Vagina (tissue), 2 donors: Measurements from ENCODE around the gene ZNF620. TPM values are rescaled to one million over a fixed set of nuclear protein-coding genes. Genes with fewer than 3 reads are reported as not detected.

ENCODE experiments used
- DNase-seq, 2 donors: peaks; one replicate each; pipeline ENCODE4 v3.0.0-alpha.2; 2017; ENCODE audit errors: extremely low spot score in 2 of 2
- H3K27ac ChIP-seq: fragments of 200-600 bp; sonication (generic); one replicate; pipeline ENCODE4 v1.5.1; 2019
- H3K27me3 ChIP-seq: fragments of 200-600 bp; sonication (generic); one replicate; pipeline ENCODE4 v1.5.1; 2019
- H3K36me3 ChIP-seq, 2 donors: fragments of 200-600 bp; sonication (generic); one replicate each; pipeline ENCODE4 v1.5.1; 2017 to 2019
- H3K4me1 ChIP-seq: fragments of 200-600 bp; sonication (generic); one replicate; pipeline ENCODE4 v1.5.1; 2019
- H3K4me3 ChIP-seq, 2 donors: fragments of 200-600 bp; sonication (generic); 1 replicate in 1 of 2; 2 replicates in 1 of 2; pipeline ENCODE4 v1.5.1; 2016 to 2019
- H3K9me3 ChIP-seq: fragments of 200-600 bp; sonication (generic); one replicate; pipeline ENCODE4 v1.5.1; 2019
- CTCF ChIP-seq, 3 experiments: fragments of 450-650 bp in 2 of 3; fragments of 200-600 bp in 1 of 3; sonication (generic) in 1 of 3; IDR thresholded peaks; one replicate each; pipeline ENCODE4 v1.5.1; 2017 to 2019; ENCODE audit warnings: antibody characterized with exemption in 3 of 3, mild to moderate bottlenecking in 2 of 3, moderate library complexity in 2 of 3
- POLR2A ChIP-seq, 2 donors: fragments of 450-650 bp; IDR thresholded peaks; one replicate each; pipeline ENCODE4 v1.6.1; 2017; ENCODE audit warnings: antibody characterized with exemption in 2 of 2, mild to moderate bottlenecking in 2 of 2, moderate library complexity in 2 of 2
- POLR2AphosphoS5 ChIP-seq, 2 donors: sonication (generic); formaldehyde crosslinking; IDR thresholded peaks; one replicate each; pipeline ENCODE4 v1.9.0; 2017; ENCODE audit warnings: antibody characterized with exemption in 2 of 2, mild to moderate bottlenecking in 2 of 2, low read depth in 1 of 2; ENCODE audit not compliant: insufficient read depth in 1 of 2
- intact Hi-C: fragments of 100-400 bp; cut with DNase I; formaldehyde crosslinking; loops from one replicate; pipeline ENCODE4 v1.15.1; 2023
- total RNA-seq: library from RNA; depleted of rRNA; stranded (reverse); fragments of >200 nt; gene quantifications from one replicate; pipeline ENCODE4 v1.2.3, GENCODE V29; 2016

ZNF620 gene
- total RNA-seq, 1 donor from 2014 or later, result 1.5 TPM

GRCh38 chr3:40516201-40516600, 10.4 kb downstream of the ZNF620 start:
- H3K9me3 ChIP-seq, result no peaks in the 10 kb centered on the region
- intact Hi-C loops, result no loop called here
- no peak overlapping the region for H3K27ac ChIP-seq
- no peak for DNase-seq
- H3K36me3 ChIP-seq, result peaks cover 0 to 5% of the 10 kb centered on the region in 2 donors
- H3K4me1 ChIP-seq, result no peaks in the 10 kb centered on the region
- no peak for TF ChIP-seq POLR2A (IDR thresholded peaks at IDR 0.05)
- no peak for TF ChIP-seq CTCF (IDR thresholded peaks at IDR 0.05)
- TF ChIP-seq POLR2AphosphoS5 (IDR thresholded peaks at IDR 0.05; ENCODE audit: insufficient read depth in 1 of 2, low read depth in 1 of 2), result no peak
- H3K27me3 ChIP-seq, result no peaks in the 10 kb centered on the region
- H3K4me3 ChIP-seq, result no peak overlapping the region

DNA sequence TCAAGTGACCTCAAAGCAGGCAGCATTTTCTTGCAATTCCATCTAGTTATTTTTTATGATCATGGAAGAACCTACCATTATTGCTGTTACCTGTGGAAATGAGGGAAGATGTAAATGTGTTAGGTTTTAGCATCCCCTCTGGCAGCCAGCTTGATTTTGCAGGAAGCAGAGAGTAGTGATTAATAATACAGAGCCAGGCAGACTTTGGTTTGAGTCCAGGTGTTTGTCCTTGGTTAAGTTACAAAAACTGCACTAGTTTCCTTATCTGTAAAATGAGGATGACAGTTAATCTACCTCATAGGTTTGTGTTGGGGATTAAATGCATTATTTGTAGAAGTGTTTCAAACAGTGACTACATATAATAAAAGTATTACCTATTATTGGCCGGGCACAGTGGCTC, 12.2 kb downstream of the ZNF620 start:
- Histone ChIP-seq H3K9me3 (no peaks in the 10 kb centered on the region), H3K27me3 (no peaks in the 10 kb centered on the region), H3K27ac (no peak overlapping the region), H3K36me3 (no peaks in the 10 kb centered on the region), H3K4me3 (no peak overlapping the region), H3K4me1 (no peaks in the 10 kb centered on the region)
- no peak for DNase-seq
- TF ChIP-seq POLR2AphosphoS5 (IDR thresholded peaks at IDR 0.05; ENCODE audit: insufficient read depth in 1 of 2, low read depth in 1 of 2) (no peak), POLR2A (IDR thresholded peaks at IDR 0.05) (no peak), CTCF (IDR thresholded peaks at IDR 0.05) (no peak)
- intact Hi-C loops, result no loop called here

- Histone ChIP-seq H3K4me3 (no peak overlapping the region), H3K36me3 (no peaks in the 10 kb centered on the region), H3K9me3 (no peaks in the 10 kb centered on the region), H3K4me1 (peaks cover 1% of the 10 kb centered on the region), H3K27me3 (no peaks in the 10 kb centered on the region), H3K27ac (no peak overlapping the region)
- intact Hi-C loops, result no loop called here
- DNase-seq, result no peak
- TF ChIP-seq POLR2A (IDR thresholded peaks at IDR 0.05), result no peak
- no peak for TF ChIP-seq POLR2AphosphoS5 (IDR thresholded peaks at IDR 0.05; ENCODE audit: insufficient read depth in 1 of 2, low read depth in 1 of 2)
- no peak for TF ChIP-seq CTCF (IDR thresholded peaks at IDR 0.05)
Measured at GRCh38 chr3:40518848-40519247, 13.0 kb downstream of the ZNF620 start.

DNA sequence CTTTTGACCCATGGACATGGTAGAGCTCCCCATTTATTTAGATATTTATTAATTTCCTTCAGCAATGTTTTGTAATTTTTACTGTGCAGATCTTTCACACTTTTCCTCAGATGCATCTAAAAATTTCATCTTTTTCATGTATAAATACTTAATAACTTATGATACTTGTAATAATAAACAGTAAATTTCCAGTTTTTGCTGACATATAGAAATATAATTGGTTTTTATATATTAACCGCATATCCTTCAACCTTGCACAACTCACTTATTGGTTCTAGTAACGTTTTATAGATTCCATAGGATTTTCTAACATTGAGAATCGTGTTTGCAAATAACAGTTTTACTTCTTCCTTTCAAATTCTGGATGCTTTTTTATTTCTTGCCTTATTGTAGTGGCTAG, 15.4 kb downstream of the ZNF620 start:
- Histone ChIP-seq H3K27me3 (no peaks in the 10 kb centered on the region), H3K4me3 (no peak overlapping the region), H3K4me1 (peaks cover 20% of the 10 kb centered on the region), H3K36me3 (no peaks in the 10 kb centered on the region), H3K9me3 (no peaks in the 10 kb centered on the region), H3K27ac (no peak overlapping the region)
- no peak for DNase-seq
- intact Hi-C loops, result no loop called here
- TF ChIP-seq POLR2AphosphoS5 (IDR thresholded peaks at IDR 0.05; ENCODE audit: insufficient read depth in 1 of 2, low read depth in 1 of 2) (no peak), CTCF (IDR thresholded peaks at IDR 0.05) (no peak), POLR2A (IDR thresholded peaks at IDR 0.05) (no peak)

DNA sequence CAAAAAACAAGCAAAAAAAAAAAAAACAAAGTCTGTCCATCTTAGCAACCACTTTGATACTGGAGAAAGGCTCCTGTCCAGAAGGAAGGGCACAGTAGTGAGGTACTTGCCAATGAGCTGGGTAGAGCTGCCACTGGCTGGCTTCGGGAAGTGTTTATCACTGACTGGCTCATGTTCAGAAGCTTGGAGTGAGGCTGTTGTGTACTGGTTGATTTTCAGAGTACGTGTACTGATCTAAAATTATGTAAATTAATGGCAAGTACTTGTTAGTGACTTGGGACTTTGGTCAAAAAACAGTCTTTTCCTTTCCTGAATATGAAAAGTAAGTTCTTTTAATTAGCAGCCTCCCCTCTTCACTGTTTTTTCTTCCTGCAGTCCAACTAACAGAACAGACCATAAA, 17.9 kb downstream of the ZNF620 start:
- peaks cover 0 to 2% of the 10 kb centered on the region in 2 donors for H3K36me3 ChIP-seq
- TF ChIP-seq POLR2A (IDR thresholded peaks at IDR 0.05), result no peak
- TF ChIP-seq POLR2AphosphoS5 (IDR thresholded peaks at IDR 0.05; ENCODE audit: insufficient read depth in 1 of 2, low read depth in 1 of 2), result no peak
- TF ChIP-seq CTCF (IDR thresholded peaks at IDR 0.05), result no peak
- H3K4me3 ChIP-seq, result peak overlapping the region in 1 of 2 donors; percentile 60
- no peaks in the 10 kb centered on the region for H3K27me3 ChIP-seq
- H3K9me3 ChIP-seq, result no peaks in the 10 kb centered on the region
- peak overlapping the region; percentile 85 for H3K27ac ChIP-seq
- intact Hi-C loops, result no loop called here
- no peak for DNase-seq
- H3K4me1 ChIP-seq, result peaks cover 21% of the 10 kb centered on the region
